NCI-H748 (cell line): Measurements from ENCODE around the gene OR6C65.
"Not testable (repeated sequence)": the region's sequence is repeated elsewhere in the genome, so short reads cannot be mapped to it uniquely, and the experiment has no call there.

Experiments used
- DNase-seq: peaks from one replicate; lab custom pipeline; 2025; ENCODE audit not compliant: unreplicated experiment; lab: John Stamatoyannopoulos, UW

The OR6C65 gene

DNA sequence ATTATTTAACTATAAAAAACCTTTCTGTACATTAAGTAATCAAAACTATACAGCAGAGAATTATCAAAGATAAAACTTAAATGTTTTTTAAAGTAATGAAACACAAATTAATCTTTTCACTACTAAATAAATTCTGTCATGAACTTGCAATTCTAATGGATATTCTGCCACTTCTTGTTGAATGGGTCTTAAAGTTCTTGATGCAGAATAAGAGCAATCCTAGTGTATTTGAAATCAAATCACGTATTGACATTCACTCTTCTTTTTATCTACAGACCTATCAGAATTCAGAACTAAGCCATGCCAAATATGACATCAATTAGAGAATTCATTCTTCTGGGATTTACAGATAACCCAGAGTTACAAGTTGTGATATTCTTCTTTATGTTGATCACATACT, at the start of gene OR6C65:
OR6C65 (plus strand) TSS at position 301 of the 400 bp plus-strand sequence; CDS start at position 301, 0 bp downstream.
- no peak for DNase-seq

DNA sequence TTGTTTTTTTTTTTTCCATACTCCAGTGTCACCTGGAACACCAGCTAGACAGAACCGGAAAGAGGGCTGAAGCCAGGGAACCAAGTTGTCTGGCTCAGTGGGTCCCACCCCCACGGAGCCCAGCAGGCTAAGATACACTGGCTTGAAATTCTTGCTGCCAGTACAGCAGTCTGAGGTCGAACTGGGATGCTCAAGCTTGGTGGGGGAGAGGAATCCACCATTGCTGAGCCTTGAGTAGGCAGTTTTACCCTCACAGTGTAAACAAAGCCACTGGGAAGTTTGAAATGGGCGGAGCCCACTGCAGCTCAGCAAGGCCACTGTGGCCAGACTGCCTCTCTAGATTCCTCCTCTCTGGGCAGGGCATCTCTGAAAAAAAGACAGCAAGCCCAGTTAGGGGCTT, 45.0 kb upstream of the OR6C65 start:
- DNase-seq: not testable (repeated sequence)

DNA sequence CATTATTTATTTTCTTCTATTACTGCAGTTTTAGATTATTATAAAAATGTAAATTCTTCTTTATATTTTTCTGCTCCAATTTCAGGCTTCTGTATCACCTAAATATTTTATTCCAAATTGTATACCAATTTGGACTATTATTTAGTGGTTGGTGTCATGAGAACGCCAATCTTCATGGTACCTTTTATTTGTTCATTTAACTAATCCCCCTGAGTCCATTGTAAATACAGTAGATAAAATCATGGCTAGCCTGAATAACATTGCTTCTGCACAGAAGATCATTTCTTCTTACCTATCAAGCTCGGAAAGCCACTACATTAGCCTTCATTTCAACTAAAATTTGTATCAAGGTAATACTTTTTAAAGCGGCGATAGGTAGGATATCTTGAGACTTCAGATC, 37.7 kb upstream of the OR6C65 start, which contains the start of gene OR6C75:
OR6C75 (plus strand) TSS at position 301 of the 400 bp plus-strand sequence. CDS start 2,136 bp downstream, outside the sequence.
- DNase-seq: no peak

DNA sequence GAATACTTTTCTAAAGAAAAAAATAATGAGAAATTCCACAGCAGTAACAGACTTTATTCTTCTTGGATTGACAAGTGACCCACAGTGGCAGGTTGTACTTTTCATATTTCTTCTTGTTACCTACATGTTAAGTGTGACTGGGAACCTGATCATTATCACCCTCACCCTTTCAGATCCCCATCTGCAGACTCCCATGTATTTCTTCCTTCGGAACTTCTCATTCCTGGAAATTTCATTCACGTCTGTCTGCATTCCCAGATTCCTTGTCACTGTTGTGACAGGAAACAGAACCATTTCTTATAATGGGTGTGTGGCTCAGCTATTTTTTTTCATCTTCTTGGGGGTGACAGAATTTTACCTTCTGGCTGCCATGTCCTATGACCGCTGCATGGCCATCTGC, 35.2 kb upstream of the OR6C65 start:
- no peak for DNase-seq

DNA sequence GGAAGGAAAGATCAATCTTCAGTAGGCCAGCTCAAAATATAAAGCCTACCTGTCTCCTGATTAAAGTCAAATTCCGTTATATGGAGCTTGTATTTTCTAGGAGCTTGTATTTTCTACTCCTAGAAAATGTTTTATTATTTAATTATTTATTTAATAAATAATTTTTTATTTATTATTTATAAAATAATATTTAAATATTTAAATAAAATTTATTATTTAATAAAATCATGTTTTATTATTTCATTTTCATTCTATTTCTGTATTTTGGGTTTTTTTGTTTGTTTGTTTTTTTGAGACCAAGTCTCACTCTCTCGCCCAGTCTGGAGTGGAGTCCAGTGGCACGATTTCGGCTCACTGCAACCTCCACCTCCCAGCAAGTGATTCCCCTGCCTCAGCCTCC, 27.8 kb upstream of the OR6C65 start:
- DNase-seq: no peak

DNA sequence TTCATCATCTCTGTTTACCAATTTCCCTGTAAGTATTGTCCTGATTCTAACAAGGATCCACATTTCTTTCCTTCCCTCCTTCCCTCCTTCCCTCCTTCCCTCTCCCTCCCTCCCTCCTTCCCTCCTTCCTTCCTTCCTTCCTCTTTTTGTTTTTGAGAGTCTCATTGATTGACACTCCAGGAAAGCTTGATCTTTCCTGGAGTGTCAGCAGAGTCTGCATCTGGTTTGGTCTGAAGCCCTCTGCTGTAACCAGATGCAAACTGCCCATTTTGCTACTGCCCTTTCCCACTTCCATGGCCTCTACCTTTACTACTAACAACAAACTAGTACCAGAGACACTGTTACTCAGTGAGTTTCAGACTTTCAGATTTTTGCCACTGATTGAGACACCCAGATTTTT, 14.4 kb upstream of the OR6C65 start:
- no peak for DNase-seq

DNA sequence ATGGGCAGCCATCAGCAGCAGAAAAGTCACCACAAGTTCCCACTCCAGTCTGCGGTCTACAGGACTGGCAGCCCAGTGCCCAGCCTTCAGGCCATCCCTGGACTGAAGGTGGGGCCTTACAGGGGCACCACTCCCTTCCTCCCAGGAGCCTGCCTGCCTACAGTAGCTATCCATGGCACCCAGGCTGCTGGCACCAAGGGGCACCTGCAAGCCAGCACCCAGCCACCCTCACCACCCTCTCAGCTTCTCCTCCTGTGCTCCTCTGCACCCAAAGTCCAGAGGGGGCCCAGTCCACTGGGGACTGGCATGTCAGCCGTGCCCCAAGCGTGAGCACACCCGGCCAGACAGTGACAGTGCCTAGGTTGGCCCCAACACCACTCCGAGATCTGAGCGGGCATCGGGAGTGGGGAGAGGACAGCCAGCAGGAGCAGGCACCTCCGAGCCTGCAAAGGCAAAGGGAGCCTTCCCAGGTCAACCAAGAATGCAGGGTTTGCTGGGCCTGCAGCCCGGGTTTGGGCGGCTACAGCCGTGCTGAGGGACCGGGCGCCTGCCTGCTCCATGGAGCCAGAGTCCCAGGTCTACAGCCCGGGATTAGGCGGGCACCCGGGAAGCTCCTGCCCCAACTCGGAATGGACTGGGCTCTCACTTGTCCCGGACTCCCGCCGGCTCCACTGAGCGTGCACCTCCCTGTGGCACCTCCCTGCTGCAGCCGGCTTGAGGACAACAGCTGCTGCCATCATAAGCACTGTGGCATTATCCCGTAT, 8.1 kb upstream of the OR6C65 start:
- DNase-seq: no peak

DNA sequence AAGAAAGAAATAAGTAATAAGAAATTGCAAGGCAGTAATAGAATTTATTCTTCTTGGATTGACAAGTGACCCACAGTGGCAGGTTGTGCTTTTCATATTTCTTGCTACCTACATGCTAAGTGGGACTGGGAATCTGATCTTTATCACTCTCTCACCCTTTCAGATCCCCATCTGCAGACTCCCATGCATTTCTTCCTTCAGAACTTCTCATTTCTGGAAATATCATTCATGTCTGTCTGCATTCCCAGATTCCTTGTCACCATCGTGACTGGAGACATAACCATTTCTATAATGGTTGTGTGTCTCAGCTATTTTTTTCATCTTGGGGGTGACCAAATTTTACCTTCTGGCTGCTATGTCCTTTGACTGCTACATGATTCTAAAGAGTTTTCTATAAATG, 4.0 kb upstream of the OR6C65 start:
- DNase-seq: no peak

DNA sequence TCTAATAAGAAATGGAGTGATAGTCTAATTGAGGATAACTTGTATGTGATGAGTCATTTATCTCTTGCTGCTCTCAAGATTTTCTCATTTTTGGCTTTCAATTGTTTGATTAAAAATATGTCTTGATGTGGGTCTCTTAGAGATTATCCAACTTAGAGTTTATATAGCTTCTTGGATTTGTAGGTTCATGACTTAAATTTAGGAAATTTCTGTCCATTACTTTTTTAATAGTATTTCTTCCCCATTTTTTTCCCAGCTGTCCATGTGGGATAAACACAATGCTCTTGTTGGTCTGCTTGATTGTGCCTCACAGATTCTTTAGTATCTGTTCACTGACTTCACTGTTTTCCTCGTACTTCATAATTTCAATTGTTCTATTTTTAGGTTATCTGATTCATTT, 7.5 kb downstream of the OR6C65 start:
- no peak for DNase-seq

DNA sequence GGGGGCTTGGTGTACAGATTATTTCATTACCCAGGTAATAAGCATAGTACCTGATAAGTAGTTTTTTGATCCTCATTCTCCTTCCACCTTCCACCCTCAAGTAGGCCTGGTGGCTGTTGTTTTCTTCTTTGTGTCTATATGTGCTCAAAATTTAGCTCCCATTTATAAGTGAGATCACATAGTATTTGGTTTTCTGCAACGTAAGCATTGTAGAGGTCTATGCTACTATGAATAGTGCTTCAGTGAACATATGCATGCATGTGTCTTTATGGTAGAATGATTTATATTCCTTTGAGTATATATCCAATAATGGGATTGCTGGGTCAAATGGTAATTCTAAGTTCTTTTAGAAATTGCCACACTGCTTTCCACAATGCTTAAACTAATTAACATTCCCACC, 8.8 kb downstream of the OR6C65 start:
- not testable (repeated sequence) for DNase-seq

DNA sequence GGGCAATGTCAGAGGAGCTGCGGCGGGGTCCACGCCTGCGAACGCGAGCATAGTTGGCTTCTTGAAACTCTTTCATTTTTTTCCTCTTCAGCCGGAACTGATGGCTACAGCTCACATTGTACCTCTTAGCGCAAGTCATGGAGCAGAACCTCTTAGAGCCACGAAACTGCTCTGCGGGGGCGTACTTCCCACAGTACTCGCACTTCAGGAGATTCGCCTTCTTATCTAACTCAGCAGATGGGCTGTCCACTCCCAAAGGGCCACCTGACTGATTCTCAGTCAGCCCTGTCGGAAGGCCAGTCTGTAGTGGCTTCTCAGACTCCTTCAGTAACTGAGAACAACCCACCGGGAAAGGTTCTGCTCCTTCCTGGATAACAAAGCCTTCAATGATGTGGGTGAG, 11.8 kb downstream of the OR6C65 start:
- not testable (repeated sequence) for DNase-seq

DNA sequence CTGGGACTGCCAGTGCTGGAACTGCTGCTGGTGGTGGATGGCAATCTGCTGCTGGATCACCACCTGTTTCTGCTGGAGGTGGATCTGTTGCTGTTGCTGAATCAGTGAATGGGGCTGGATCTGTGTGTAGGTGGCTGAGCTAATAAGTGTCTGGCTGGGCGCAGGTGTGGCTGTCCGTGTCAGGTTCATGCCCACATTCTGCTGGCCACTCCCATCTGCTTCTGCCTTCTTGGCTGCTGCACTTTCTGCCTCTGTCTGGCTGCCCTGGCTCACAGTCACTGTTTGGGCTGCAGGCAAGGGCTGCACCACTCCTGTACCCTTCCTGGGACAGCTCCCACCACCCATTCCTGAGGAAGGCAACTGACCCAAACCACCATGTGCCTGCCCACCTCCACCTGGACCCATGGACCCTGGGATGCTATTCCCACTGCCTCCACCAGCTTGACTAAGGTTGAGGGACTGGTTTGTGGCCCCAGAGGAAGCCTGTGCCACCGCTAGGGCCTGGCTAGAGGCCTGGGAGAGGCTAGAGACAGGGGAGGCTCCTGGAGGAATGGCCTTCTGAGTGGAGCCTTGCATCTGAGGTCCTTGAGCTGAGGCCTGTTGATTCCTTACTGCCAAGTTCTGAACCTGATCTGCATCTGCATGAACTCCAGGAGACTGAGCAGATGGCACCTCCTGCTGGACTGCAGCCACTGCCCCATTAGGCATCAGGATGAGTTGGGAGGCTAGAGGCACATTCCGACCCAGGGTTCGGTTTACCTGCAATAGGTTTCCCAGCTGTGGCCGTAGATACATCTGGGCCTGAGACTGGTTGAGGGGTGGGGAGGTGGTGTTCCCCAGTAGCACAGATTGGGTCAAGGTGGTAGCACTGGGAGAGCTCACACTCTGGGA, 13.4 kb downstream of the OR6C65 start:
- peak; percentile 30 for DNase-seq

DNA sequence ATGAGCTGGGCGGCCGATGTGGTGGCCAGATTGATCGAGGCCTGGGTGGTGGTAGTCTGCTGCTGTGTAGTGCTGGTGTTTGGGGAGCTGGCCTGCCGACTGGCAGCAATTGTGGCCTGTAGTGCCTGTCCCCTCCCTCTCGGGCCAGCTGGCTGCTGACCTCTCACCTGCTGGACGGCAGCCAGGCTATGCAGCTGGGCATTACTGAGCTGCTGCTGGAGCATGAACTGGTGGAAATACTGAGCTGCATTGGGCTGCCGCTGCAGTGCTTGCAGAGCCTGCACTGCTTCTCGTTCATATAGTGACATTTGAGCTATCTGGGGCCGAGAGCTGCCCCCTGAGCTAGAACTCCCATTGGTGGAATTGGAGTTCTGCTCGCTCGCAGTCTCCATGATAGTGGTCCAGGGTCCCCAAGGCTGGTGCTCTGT, 14.1 kb downstream of the OR6C65 start:
- peak; percentile 61 for DNase-seq

DNA sequence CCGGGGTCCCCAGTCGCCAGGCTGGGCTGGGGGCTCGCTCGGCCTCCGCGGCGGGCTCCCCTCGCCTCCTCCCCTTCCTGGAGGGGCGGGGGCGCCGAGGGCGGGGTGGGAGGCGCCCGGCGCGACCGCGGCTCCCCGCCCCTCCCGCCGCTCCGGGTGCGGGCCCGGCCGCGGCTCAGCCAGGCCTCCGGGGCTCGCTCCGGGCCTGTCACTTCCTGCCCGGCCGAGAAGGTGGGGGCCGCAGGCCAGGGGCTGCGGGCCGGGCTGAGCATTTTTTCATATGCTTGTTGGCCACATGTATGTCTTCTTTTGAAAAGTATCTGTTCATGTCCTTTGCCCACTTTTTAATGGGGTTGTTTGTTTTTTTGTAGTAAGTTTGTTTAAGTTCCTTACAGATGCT, 14.6 kb downstream of the OR6C65 start:
- not testable (repeated sequence) for DNase-seq

DNA sequence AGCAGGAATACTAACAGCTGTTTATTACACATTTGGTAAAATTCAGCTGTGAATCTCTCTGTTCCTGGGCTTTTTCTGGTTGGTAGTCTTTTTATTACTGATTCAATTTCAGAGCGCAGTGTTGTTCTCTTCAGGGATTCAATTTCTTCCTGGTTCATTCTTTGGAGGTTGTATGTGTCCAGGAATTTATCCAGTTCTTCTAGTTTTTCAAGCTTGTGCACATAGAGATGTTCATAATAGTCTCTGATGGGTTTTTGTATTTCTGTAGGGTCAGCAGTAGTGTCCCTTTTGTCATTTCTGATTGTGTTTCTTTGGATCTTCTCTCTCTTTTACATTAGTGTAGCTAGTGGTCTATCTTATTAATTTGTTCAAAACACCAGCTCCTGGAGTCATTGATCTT, 16.6 kb downstream of the OR6C65 start:
- no peak for DNase-seq

DNA sequence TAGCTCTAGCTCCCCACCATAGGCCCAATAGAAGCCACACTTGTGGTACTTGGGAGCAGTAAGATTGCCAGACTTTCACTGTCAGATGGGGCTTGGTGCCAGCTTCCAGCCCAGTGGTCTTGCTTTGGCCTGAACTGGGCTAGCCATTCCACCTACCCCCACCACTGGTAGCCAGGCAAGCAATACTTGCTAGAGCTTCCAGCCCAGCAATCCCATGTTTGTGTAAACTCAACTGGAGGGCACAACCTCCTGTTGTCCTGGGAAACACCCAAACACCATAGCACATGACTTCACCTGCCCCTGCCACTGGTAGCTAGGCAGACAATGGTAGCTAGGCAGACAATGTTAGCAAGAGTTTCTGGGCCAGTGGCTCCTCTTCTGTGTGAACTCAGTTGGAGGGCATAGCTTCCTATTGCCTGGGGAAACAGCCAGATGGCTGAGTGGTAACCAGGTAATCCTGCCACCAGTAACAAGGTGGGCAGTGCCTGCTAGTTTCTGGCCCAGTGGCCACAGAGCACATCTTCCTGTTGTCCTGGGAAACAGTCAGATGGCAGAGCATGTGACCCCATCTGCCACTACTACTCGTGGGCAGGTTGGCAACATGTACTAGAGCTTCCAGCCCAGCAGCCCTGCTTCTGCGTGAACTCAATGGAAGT, 20.1 kb downstream of the OR6C65 start:
- DNase-seq: peak; percentile 17

DNA sequence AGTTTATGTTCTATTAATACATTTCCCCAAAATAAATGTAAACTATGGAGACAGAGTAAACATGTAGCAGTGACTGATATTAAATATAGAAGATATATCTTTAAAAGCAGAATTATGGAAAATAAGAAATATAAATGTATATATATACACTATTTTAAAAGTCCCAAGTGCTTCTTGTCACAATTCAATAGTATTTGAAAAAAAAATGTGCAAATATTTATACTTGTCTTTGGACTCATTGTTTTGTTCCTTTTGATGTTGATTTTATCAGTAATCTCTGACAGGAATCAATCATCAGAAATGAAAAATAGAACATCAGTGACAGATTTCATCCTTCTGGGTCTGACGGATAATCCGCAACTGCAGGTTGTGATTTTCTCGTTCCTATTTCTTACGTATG, 25.6 kb downstream of the OR6C65 start, which contains the start of gene OR6C76:
OR6C76 (plus strand) TSS at position 301 of the 400 bp plus-strand sequence; CDS start at position 301, 0 bp downstream.
- DNase-seq: no peak

DNA sequence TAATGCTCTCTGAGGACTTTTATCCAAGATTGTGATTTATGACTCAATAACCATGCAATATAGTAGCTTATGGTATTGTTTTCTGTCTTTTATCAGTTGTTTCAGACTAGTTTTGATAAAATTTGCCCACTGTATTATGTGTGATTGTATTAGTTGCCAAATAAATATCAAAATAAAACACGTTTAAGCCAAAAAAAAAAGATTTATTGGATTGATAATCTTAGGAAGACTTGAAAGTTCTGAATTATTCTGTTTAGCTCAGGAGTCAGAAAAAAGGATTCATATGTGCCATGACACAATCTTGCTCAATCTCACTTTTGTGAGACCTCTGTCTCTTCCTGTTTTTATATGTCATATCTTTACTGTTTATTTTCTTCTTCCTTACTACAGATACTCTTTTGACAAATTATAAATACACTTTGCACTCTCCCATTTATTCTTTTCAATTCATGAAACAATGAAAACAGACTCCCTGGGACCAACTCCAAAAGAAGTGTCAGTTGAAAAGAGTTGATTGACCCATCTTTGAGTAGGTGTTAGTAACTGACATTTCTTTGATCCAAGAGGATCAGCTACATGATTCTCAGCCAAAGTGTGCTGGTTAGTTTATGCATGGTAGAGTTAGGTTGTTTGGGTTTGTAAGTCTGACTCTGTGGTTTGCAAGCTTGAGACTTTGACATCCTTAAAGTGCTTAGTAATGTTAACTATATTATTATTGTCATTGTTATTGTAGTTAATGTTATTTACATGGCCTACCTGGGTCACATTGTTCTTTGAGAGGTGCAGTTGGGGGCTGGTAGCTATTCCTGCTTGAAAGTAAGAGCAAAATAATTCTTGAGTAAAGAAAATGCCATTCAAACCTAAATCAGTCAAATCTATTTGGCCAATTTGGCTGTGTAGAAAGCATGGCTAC, 28.3 kb downstream of the OR6C65 start:
- DNase-seq: no peak

DNA sequence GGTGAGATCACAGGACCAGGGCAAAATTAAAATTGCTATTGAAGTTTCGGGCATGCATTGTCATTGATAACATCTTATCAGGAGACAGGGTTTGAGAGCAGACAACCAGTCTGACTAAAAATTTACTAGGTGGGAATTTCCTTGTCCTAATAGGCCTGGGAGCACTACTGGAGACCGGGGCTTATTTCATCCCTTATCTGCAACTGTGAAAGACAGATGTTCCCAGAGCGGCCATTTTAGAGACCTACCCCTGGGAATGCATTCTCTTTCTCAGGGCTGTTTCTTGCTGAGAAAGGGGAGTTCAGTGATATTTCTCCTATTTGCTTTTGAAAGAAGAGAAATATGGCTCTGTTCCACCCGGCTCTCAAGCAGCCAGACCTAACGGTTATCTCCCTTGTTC, 40.9 kb downstream of the OR6C65 start:
- DNase-seq: not testable (repeated sequence)

DNA sequence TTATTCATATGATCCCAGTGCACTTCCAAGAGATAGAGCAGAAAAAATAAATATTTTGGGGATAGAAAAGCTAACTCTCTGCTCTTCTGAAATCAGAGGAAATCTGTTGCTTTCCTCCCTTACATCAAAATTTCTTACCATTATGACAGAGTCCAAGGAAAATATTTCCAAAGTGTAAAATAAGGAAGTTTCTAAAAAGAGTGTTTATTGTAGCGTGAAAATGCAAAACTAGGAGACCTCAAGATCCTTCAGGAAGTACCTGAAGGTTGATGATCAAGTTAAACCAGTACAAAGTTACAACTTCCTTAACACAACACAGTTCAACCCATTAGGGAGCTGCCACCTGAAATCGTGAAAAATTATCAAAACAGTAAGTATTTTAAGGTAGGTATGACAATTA, 43.4 kb downstream of the OR6C65 start, which contains the start of gene OR6C2:
OR6C2 (plus strand) TSS at position 301 of the 400 bp plus-strand sequence. CDS start 8,138 bp downstream, outside the sequence.
- no peak for DNase-seq
